Epithelial cell of proximal tubule (primary cell): ENCODE results near the gene PHACTR4. TPM values are rescaled to one million over a fixed set of nuclear protein-coding genes. Genes with fewer than 3 reads are reported as not detected.
"Not testable (repeated sequence)": the region's sequence is repeated elsewhere in the genome, so short reads cannot be mapped to it uniquely, and the experiment has no call there.

Experiments used
- DNase-seq: peaks from one replicate; pipeline ENCODE4 v3.0.0-alpha.2; 2011; ENCODE audit warnings: low read depth
- H3K4me3 ChIP-seq: 2 replicates; pipeline ENCODE4 v1.5.1; 2011; ENCODE audit warnings: low read depth, mild to moderate bottlenecking, low read length
- total RNA-seq: library from RNA; depleted of rRNA; stranded (reverse); fragments of >200 nt; gene quantifications from 2 replicates; pipeline ENCODE4 v1.2.3, GENCODE V29; 2015
- TF ChIP-seq, protein P1 (sequence below): conservative IDR thresholded peaks from 2 replicates; pipeline ENCODE4 v1.5.1; 2012; ENCODE audit warnings: low read depth, mild to moderate bottlenecking, low read length

PHACTR4 gene
- total RNA-seq, 1 donor from 2014 or later, result 35.9 TPM

- H3K4me3 ChIP-seq, result peak overlapping the region; percentile 80
- no peak for DNase-seq
- TF ChIP-seq, protein P1, sequence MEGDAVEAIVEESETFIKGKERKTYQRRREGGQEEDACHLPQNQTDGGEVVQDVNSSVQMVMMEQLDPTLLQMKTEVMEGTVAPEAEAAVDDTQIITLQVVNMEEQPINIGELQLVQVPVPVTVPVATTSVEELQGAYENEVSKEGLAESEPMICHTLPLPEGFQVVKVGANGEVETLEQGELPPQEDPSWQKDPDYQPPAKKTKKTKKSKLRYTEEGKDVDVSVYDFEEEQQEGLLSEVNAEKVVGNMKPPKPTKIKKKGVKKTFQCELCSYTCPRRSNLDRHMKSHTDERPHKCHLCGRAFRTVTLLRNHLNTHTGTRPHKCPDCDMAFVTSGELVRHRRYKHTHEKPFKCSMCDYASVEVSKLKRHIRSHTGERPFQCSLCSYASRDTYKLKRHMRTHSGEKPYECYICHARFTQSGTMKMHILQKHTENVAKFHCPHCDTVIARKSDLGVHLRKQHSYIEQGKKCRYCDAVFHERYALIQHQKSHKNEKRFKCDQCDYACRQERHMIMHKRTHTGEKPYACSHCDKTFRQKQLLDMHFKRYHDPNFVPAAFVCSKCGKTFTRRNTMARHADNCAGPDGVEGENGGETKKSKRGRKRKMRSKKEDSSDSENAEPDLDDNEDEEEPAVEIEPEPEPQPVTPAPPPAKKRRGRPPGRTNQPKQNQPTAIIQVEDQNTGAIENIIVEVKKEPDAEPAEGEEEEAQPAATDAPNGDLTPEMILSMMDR, result no peak
Observed at GRCh38 chr1:28371010-28371377, 1.5 kb downstream of the PHACTR4 start.

- not testable (repeated sequence) for DNase-seq, H3K4me3 ChIP-seq
Observed at GRCh38 chr1:28373450-28373849, 3.9 kb downstream of the PHACTR4 start.

- TF ChIP-seq, protein P1, result no peak
- DNase-seq, result peak; percentile 51
- no peak overlapping the region for H3K4me3 ChIP-seq
Observed at GRCh38 chr1:28374297-28374696, 4.8 kb downstream of the PHACTR4 start.

DNA sequence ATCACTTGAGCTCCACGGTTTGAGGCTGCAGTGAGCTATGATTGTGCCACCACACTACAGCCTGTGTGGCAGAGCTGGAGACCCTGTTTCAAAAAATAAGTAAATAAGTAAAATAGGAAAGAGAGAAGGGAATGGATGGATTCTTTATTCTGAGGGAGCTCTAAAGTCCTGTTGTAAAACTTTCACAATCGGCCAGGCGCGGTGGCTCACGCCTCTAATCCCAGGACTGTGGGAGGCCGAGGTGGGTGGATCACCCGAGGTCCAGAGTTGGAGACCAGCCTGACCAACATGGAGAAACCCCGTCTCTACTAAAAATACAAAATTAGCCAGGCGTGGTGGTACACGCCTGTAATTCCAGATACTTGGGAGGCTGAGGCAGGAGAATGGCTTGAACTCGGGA is 6.1 kb downstream of the PHACTR4 start:
- DNase-seq, result not testable (repeated sequence)

GRCh38 chr1:28376195-28376594 is 6.7 kb downstream of the PHACTR4 start:
- not testable (repeated sequence) for H3K4me3 ChIP-seq, DNase-seq

More for the DNA sequence above, 6.1 kb downstream of the PHACTR4 start:
- H3K4me3 ChIP-seq, result not testable (repeated sequence)

DNA sequence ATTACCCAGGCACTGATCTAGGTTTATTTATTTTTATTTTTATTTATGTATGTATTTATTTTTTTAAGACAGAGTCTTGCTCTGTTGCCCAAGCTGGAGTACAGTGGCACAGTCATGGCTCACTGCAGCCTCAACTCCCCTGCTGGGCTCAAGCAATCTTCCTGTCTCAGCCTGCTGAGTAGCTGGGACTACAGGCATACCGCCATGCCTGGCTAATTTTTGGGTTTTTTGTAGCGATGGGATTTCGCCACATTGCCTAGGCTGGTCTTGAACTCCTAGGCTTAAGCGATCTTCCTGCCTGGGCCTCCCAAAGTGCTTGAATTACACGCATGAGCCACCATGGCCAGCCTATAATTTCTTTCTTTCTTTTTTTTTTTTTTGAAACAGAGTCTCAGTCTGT is 9.4 kb downstream of the PHACTR4 start:
- TF ChIP-seq, protein P1, result no peak
- H3K4me3 ChIP-seq, result no peak overlapping the region
- DNase-seq, result no peak

DNA sequence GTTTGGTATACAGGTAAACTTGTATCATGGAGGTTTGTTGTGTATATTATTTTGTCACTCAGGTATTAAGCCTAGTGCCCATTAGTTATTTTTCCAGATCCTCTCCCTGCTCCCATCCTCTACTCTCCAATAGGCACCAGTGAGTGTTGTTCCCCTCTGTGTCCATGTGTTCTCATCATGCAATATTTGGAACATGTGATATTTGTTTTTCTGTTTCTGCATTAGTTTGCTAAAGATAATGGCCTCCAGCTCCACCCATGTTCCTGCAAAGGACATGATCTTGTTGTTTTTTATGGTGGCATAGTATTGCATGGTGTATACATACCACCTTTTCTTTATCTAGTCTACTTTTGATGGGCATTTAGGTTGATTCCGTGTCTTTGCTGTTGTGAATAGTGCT is 10.9 kb downstream of the PHACTR4 start:
- TF ChIP-seq, protein P1, result no peak
- H3K4me3 ChIP-seq, result no peak overlapping the region
- DNase-seq, result no peak

DNA sequence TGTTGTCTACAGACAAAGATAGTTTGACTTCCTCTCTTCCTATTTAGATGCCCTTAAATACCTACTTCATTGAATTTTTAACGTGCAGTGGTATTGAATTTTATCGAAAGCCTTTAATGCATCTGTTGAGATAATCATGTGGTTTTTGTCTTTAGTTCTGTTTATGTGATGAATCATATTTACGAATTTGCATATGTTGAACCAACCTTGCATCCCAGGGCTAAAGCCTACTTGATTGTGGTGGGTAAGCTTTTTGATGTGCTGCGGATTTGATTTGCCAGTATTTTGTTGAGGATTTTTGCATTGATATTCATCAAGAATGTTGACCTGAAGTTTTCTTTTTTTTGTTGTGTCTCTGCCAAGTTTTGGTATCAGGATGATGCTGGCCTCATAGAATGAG is 14.2 kb downstream of the PHACTR4 start:
- not testable (repeated sequence) for DNase-seq, H3K4me3 ChIP-seq

DNA sequence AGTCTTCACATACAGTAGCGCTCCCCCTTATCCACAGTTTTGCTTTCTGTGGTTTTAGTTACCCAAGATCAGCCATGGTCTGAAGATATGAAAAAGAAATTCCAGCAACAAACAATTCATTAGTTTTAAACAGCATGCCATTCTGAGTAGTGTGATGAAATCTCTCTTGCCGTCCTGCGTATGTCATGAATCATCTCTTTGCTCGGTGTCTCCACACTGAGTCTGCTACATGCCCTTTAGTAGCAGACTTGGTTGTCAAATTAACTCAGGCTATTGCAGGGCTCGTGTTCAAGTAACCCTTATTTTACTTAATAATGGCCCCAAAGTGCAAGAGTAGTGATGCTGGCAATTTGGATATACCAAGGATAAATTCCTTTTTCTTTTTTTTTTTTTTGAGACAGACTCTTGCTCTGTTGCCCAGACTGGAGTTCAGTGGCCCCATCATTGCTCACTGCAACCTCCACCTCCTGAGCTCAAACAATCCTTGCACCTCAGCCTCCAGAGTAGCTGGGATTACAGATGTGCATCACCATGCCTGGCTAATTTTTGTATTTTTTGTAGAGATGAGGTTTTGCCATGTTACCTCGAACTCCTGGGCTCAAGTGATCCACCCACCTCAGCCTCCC is 22.6 kb downstream of the PHACTR4 start:
- TF ChIP-seq, protein P1, result no peak
- peak; percentile 49 for DNase-seq
- H3K4me3 ChIP-seq, result no peak overlapping the region
